Smooth muscle cell (in vitro differentiated cells): Measurements from ENCODE around the gene LIN37. TPM values are rescaled to one million over a fixed set of nuclear protein-coding genes. Genes with fewer than 3 reads are reported as not detected.

ENCODE experiments used
- DNase-seq: peaks from one replicate; lab custom pipeline; 2025; ENCODE audit not compliant: unreplicated experiment; lab: John Stamatoyannopoulos, UW
- H2AFZ ChIP-seq: fragments of 200-600 bp; sonication (generic); 2 replicates; pipeline ENCODE4 v1.6.0; 2016; ENCODE audit warnings: antibody characterized with exemption, low read depth, mild to moderate bottlenecking
- H3F3A ChIP-seq: fragments of 200-600 bp; sonication (generic); 2 replicates; pipeline ENCODE4 v1.6.0; 2017; ENCODE audit warnings: antibody characterized with exemption, low read depth
- H3K27ac ChIP-seq: fragments of 200-600 bp; sonication (generic); 2 replicates; pipeline ENCODE4 v1.5.1; 2016; ENCODE audit warnings: low read depth, mild to moderate bottlenecking
- H3K27me3 ChIP-seq: fragments of 200-600 bp; sonication (generic); 2 replicates; pipeline ENCODE4 v1.6.1; 2016; ENCODE audit warnings: low read depth, mild to moderate bottlenecking
- H3K36me3 ChIP-seq: fragments of 200-600 bp; sonication (generic); 2 replicates; pipeline ENCODE4 v1.5.1; 2016; ENCODE audit warnings: low read depth
- H3K4me1 ChIP-seq: fragments of 200-600 bp; sonication (generic); 2 replicates; pipeline ENCODE4 v1.5.1; 2016; ENCODE audit warnings: low read depth
- H3K4me2 ChIP-seq: fragments of 200-600 bp; sonication (generic); 2 replicates; pipeline ENCODE4 v1.6.0; 2016; ENCODE audit warnings: mild to moderate bottlenecking
- H3K4me3 ChIP-seq: fragments of 200-600 bp; sonication (generic); 2 replicates; pipeline ENCODE4 v1.5.1; 2016; ENCODE audit warnings: mild to moderate bottlenecking
- H3K79me2 ChIP-seq: fragments of 200-600 bp; sonication (generic); 2 replicates; pipeline ENCODE4 v1.6.0; 2016; ENCODE audit warnings: low read depth, mild to moderate bottlenecking
- H3K9ac ChIP-seq: fragments of 200-600 bp; sonication (generic); 2 replicates; pipeline ENCODE4 v1.6.0; 2016; ENCODE audit warnings: low read depth
- H3K9me3 ChIP-seq: fragments of 200-600 bp; sonication (generic); replicated peaks from 2 replicates; pipeline ENCODE4 v1.5.1; 2016; ENCODE audit warnings: low read depth
- H4K20me1 ChIP-seq: fragments of 200-600 bp; sonication (generic); 2 replicates; pipeline ENCODE4 v1.6.0; 2016; ENCODE audit warnings: low read depth
- WGBS: methylation state at CpG from one replicate; pipeline ENCODE4 v1.1.7; 2016; ENCODE audit warnings: low lambda C conversion rate; 5-methylcytosine and 5-hydroxymethylcytosine counted together
- polyA plus RNA-seq: library from polyadenylated mRNA; unstranded; fragments of >200 nt; fragmentation: Nextera tagmentation; extraction: Ambion mirVana; gene quantifications from 2 replicates; pipeline ENCODE4 v1.2.1, GENCODE V29; 2016
- total RNA-seq: library from RNA; depleted of rRNA; stranded (reverse); fragments of >200 nt; gene quantifications from 2 replicates; pipeline ENCODE4 v1.2.3, GENCODE V29; 2014
- TF ChIP-seq, protein P1 (sequence below): fragments of 200-600 bp; sonication (generic); IDR thresholded peaks from 2 replicates; pipeline ENCODE4 v1.5.1; 2017; ENCODE audit warnings: borderline replicate concordance, mild to moderate bottlenecking, antibody characterized with exemption; ENCODE audit not compliant: insufficient read depth, poor library complexity, severe bottlenecking

The LIN37 gene
- total and polyA plus RNA-seq, 2 experiments from 2014 or later: 16.4 to 17.8 TPM

- Histone ChIP-seq H3K9me3 (no peaks in the 10 kb centered on the region), H3F3A (no peaks in the 10 kb centered on the region), H3K79me2 (peaks cover 5% of the 10 kb centered on the region), H3K4me3 (peak overlapping the region; percentile 71), H4K20me1 (no peaks in the 10 kb centered on the region), H3K27me3 (no peaks in the 10 kb centered on the region), H3K4me1 (peaks cover 8% of the 10 kb centered on the region), H2AFZ (no peak overlapping the region), H3K36me3 (no peaks in the 10 kb centered on the region), H3K9ac (no peak overlapping the region), H3K4me2 (peak overlapping the region; percentile 98), H3K27ac (peak overlapping the region; percentile 4)
- 2% methylated on average over 12 of the region's 12 CpGs for WGBS
- TF ChIP-seq, protein P1, sequence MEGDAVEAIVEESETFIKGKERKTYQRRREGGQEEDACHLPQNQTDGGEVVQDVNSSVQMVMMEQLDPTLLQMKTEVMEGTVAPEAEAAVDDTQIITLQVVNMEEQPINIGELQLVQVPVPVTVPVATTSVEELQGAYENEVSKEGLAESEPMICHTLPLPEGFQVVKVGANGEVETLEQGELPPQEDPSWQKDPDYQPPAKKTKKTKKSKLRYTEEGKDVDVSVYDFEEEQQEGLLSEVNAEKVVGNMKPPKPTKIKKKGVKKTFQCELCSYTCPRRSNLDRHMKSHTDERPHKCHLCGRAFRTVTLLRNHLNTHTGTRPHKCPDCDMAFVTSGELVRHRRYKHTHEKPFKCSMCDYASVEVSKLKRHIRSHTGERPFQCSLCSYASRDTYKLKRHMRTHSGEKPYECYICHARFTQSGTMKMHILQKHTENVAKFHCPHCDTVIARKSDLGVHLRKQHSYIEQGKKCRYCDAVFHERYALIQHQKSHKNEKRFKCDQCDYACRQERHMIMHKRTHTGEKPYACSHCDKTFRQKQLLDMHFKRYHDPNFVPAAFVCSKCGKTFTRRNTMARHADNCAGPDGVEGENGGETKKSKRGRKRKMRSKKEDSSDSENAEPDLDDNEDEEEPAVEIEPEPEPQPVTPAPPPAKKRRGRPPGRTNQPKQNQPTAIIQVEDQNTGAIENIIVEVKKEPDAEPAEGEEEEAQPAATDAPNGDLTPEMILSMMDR: no peak
- no peak for DNase-seq
Observed at GRCh38 chr19:35741203-35741515, 7.2 kb upstream of the LIN37 start.

DNA sequence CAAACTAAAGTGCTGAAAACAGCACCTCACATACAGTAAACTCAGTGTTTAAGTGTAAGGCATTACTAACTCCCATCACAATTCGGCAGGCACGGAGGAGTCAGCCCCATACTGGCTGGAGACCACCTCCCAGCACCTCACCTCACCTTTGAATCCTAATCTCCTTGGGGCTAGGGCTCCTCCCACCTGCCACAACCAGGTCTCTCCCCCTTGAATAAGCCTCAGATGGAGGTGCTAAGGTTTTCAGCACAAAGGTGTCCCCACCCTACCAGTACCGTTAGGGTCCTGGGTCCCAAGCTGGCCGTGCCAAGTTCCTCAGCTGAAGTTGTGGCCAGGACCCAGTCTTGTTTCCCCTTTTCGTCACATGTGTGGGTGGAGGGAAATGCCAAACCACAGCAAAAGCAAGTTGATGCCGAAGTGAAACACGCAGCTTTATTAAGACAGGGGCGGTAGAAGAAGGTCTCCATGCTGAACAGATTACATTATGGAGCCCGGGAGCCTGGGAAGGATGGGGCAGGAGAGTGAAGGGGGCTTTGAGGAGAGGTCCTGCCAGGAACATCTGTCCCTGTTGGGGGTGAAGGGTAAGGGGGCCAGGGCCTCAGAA is 6.2 kb upstream of the LIN37 start, which contains the start of gene IGFLR1:
Gene IGFLR1 (minus strand): TSS at position 332 of the 604 bp plus-strand sequence. CDS start 1,272 bp downstream, outside the sequence.
- Histone ChIP-seq H4K20me1 (no peaks in the 10 kb centered on the region), H3F3A (no peaks in the 10 kb centered on the region), H3K27me3 (no peaks in the 10 kb centered on the region), H3K79me2 (peaks cover 16% of the 10 kb centered on the region), H3K36me3 (no peaks in the 10 kb centered on the region), H3K4me1 (peaks cover 10% of the 10 kb centered on the region), H3K4me3 (no peak within 1 kb of the TSS), H3K27ac (no peak within 1 kb of the TSS), H2AFZ (no peak within 1 kb of the TSS), H3K4me2 (peak within 1 kb of the TSS; percentile 98), H3K9ac (no peak within 1 kb of the TSS), H3K9me3 (no peaks in the 10 kb centered on the region)
- TF ChIP-seq, protein P1: no peak
- no peak for DNase-seq
- 95% methylated on average over 9 of the region's 9 CpGs for WGBS

- no peak overlapping the region for H2AFZ ChIP-seq
- no peak overlapping the region for H3K9ac ChIP-seq
- H3K79me2 ChIP-seq: peaks cover 26% of the 10 kb centered on the region
- no peaks in the 10 kb centered on the region for H3K27me3 ChIP-seq
- H3K27ac ChIP-seq: no peak overlapping the region
- no peaks in the 10 kb centered on the region for H4K20me1 ChIP-seq
- peak overlapping the region; percentile 94 for H3K4me2 ChIP-seq
- H3K4me3 ChIP-seq: no peak overlapping the region
- H3K4me1 ChIP-seq: peaks cover 10% of the 10 kb centered on the region
- WGBS: 95% methylated on average over 19 of the region's 19 CpGs
- H3K36me3 ChIP-seq: no peaks in the 10 kb centered on the region
- DNase-seq: no peak
- no peaks in the 10 kb centered on the region for H3K9me3 ChIP-seq
- H3F3A ChIP-seq: no peaks in the 10 kb centered on the region
- TF ChIP-seq, protein P1: no peak
Observed at GRCh38 chr19:35743640-35744429, 4.5 kb upstream of the LIN37 start.
